Brain microvascular endothelial cell (primary cell): ENCODE measurements around the gene C1QL4.

Source experiments
- DNase-seq: peaks from one replicate; pipeline ENCODE4 v3.0.0-alpha.2; 2020
- H3K27ac ChIP-seq: fragments of 250-450 bp; sonication (Bioruptor Pico); 2 replicates; pipeline ENCODE4 v1.5.1; 2020; ENCODE audit warnings: mild to moderate bottlenecking, moderate library complexity
- H3K27me3 ChIP-seq: fragments of 250-450 bp; sonication (Bioruptor Pico); replicated peaks from 2 replicates; pipeline ENCODE4 v1.5.1; 2020; ENCODE audit warnings: mild to moderate bottlenecking
- H3K36me3 ChIP-seq: fragments of 250-450 bp; sonication (Bioruptor Pico); replicated peaks from 2 replicates; pipeline ENCODE4 v1.5.1; 2020; ENCODE audit warnings: mild to moderate bottlenecking
- H3K4me3 ChIP-seq: 2 replicates; pipeline ENCODE4 v1.5.1; 2011; ENCODE audit warnings: low read depth, mild to moderate bottlenecking, control low read depth, low read length, moderate library complexity
- CTCF ChIP-seq: IDR thresholded peaks from 2 replicates; pipeline ENCODE4 v1.5.1; 2011; ENCODE audit warnings: low read depth, mild to moderate bottlenecking, moderate library complexity, low read length, control low read depth, inconsistent platforms; ENCODE audit errors: missing control alignments
- in situ Hi-C: cut with HindIII; loops from 2 replicates; pipeline ENCODE4 v1.10.0; 2017; ENCODE audit warnings: low sequenced_read_pairs, low pct_ligation_motif_present

The C1QL4 gene

DNA sequence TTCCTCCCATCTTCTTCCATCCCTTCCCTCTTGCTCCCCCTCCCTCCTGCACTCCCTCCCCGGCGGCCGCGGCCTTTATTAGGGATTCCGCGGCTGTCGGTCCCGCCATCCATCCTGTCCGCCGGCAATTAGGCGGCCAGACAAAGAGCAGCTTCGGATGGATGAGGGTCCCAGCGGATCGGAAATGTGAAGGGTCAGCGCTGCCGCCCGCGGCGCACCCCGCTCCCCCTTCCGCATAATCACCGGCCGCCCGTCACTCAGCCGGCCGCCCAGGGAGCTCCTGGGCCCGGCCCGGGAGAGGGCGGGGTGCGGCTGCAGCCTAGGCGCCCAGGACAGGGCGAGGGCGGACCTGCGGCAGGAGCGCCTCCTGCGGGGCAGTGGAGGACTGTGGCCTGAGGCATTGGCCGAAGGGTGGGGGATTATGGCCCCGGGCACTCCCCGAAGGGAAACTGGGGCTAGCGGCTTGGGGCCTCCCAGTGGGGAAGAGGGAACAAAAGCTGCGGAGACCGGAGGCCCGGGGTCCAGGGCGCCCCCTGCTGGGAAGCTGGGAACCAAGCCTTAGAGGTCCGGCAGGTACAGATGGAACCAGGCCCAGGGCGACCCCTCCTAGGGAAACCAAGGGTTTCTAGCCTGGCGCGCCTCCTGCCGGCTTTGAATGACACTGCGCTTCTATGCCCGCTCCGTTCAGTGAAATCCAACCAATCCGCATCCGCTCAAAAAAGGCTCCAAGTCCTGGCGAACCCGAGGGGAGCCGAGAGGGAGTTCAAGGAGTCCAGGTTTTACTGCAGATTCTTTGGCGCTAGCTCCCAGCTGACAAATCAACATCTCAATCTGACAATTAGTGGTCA, 5.3 kb upstream of the C1QL4 start:
- H3K27me3 ChIP-seq = peaks cover 20% of the 10 kb centered on the region
- TF ChIP-seq CTCF = peak; percentile 91
- peak; percentile 62 for DNase-seq
- H3K27ac ChIP-seq = no peak overlapping the region
- peak overlapping the region; percentile 46 for H3K4me3 ChIP-seq
- no peaks in the 10 kb centered on the region for H3K36me3 ChIP-seq
- in situ Hi-C loops = no loop called here

DNA sequence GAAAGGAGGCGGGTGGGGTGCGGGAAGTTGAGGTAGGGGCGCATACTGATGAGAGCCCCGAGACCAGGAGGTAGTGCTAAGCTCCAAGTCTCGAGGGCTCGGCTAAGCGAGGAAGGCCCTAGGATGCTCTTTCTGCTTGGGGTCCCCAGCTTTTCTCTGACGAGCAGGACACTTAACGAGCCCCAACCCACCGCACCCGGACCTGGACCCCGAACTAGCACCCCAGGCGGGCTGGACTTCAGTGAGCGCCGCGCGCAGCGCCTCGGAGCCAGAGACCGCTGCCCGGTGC, 4.7 kb upstream of the C1QL4 start:
- Histone ChIP-seq H3K27me3 (peaks cover 24% of the 10 kb centered on the region), H3K36me3 (no peaks in the 10 kb centered on the region), H3K27ac (no peak overlapping the region), H3K4me3 (no peak overlapping the region)
- no peak for TF ChIP-seq CTCF
- in situ Hi-C loops = no loop called here
- no peak for DNase-seq

- Histone ChIP-seq H3K27me3 (peaks cover 27% of the 10 kb centered on the region), H3K4me3 (no peak overlapping the region), H3K27ac (no peak overlapping the region), H3K36me3 (no peaks in the 10 kb centered on the region)
- TF ChIP-seq CTCF = no peak
- in situ Hi-C loops = no loop called here
- DNase-seq = no peak
These were observed 4.2 kb upstream of the C1QL4 start for GRCh38 chr12:49340971-49341776.

GRCh38 chr12:49340095-49340870, 3.3 kb upstream of the C1QL4 start:
- no peaks in the 10 kb centered on the region for H3K36me3 ChIP-seq
- TF ChIP-seq CTCF = no peak
- H3K27ac ChIP-seq = no peak overlapping the region
- H3K27me3 ChIP-seq = peaks cover 31% of the 10 kb centered on the region
- H3K4me3 ChIP-seq = no peak overlapping the region
- no peak for DNase-seq
- in situ Hi-C loops = no loop called here

GRCh38 chr12:49339464-49339861, 2.5 kb upstream of the C1QL4 start:
- in situ Hi-C loops = no loop called here
- Histone ChIP-seq H3K36me3 (no peaks in the 10 kb centered on the region), H3K27ac (no peak overlapping the region), H3K4me3 (no peak overlapping the region), H3K27me3 (peaks cover 35% of the 10 kb centered on the region)
- no peak for TF ChIP-seq CTCF
- DNase-seq = no peak
